Transverse colon (tissue), 4 donors: ENCODE results near the gene DUS3L.

Experiments
- EP300 ChIP-seq: sonication (generic); formaldehyde crosslinking; IDR thresholded peaks from one replicate; pipeline ENCODE4 v1.6.1; 2017; ENCODE audit warnings: antibody characterized with exemption, low read depth
- POLR2AphosphoS5 ChIP-seq, 3 donors: sonication (generic); formaldehyde crosslinking; IDR thresholded peaks; one replicate each; pipeline ENCODE4 v1.6.1; 2016; ENCODE audit warnings: antibody characterized with exemption in 3 of 3
- TF ChIP-seq, protein P1 (sequence below), 5 experiments: fragments of 200-600 bp in 3 of 5; fragments of 450-650 bp in 2 of 5; sonication (generic) in 3 of 5; IDR thresholded peaks; 1 replicate in 2 of 5; 2 replicates in 3 of 5; pipeline ENCODE4 v1.5.1; 2016 to 2017; ENCODE audit warnings: antibody characterized with exemption in 5 of 5, inconsistent platforms in 3 of 5, mild to moderate bottlenecking in 2 of 5, moderate library complexity in 1 of 5

DNA sequence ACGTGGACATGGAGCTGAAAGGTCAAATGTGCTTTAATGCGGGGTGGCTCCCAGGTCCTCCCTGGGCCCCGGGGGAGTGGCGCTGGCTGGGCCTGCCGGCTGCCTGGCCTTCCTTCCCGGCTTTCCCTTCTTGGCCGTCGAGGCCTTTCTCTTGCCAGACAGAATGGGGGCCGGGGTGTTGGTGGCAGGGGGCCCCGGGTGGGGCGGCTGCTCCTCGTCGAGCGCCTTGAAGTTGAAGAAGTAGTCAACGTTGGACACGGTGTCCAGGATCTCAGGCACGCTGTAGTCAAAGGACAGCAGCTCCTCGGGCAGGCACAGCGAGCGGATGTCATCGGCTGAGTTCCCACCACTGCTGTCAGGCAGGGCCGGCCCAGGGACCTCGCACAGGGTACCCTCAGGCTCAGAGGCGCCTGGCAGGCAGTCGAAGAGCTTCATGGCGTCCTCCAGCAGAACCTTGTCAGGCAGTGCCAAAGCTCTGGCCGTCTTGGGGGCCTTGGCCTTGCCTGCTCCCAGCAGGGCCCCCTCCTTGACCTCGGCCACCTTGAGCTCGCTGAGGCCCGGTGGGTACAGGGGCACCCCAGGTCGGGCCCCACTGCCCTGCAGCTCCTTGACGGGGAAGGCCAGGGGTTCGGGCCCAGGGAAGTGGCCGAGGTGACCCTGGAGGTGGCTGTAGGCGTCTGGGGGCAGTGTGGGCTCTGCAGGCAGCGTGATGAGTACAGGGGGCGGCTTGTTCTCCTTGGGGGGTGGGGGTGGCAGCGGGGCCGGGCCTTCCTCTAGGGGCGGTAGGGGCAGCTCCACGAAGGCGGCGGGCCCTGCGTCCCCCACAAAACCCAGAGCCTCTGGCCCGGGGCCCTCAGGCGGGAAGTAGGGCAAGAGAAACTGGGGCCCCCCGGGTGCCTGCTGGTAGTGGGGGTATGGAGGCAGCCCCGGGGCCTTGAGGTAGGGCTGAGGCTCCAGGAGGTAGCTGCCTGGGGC, 7.7 kb downstream of the DUS3L start:
- TF ChIP-seq POLR2AphosphoS5 (IDR thresholded peaks at IDR 0.05) (no peak), EP300 (no peak)
- TF ChIP-seq, protein P1, sequence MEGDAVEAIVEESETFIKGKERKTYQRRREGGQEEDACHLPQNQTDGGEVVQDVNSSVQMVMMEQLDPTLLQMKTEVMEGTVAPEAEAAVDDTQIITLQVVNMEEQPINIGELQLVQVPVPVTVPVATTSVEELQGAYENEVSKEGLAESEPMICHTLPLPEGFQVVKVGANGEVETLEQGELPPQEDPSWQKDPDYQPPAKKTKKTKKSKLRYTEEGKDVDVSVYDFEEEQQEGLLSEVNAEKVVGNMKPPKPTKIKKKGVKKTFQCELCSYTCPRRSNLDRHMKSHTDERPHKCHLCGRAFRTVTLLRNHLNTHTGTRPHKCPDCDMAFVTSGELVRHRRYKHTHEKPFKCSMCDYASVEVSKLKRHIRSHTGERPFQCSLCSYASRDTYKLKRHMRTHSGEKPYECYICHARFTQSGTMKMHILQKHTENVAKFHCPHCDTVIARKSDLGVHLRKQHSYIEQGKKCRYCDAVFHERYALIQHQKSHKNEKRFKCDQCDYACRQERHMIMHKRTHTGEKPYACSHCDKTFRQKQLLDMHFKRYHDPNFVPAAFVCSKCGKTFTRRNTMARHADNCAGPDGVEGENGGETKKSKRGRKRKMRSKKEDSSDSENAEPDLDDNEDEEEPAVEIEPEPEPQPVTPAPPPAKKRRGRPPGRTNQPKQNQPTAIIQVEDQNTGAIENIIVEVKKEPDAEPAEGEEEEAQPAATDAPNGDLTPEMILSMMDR (IDR thresholded peaks at IDR 0.05): no peak
